Measurements from ENCODE around the gene SRCAP.

SRCAP gene

DNA sequence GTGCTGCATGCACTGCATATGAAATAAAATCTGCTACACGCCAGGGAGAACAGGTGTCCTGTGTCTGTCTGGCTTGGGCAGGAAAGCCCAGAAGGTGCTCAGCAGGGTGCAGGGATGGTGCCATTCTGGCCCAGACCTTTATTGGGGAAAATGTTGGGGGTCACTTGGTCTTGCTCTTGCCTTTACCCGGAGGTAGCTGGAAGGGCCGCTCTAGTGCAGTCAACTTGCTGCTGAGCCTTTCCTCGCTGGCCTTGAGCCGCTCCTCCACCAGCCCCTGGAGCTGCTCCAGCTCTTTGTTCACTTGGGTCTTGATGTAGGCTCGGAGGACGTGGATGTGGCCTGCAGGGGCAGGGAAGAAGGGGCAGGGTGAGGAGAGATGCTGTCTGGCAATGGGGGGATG, 58.3 kb downstream of the SRCAP start:
- DNase-seq (ENCODE audit: low spot score) = no peak

DNA sequence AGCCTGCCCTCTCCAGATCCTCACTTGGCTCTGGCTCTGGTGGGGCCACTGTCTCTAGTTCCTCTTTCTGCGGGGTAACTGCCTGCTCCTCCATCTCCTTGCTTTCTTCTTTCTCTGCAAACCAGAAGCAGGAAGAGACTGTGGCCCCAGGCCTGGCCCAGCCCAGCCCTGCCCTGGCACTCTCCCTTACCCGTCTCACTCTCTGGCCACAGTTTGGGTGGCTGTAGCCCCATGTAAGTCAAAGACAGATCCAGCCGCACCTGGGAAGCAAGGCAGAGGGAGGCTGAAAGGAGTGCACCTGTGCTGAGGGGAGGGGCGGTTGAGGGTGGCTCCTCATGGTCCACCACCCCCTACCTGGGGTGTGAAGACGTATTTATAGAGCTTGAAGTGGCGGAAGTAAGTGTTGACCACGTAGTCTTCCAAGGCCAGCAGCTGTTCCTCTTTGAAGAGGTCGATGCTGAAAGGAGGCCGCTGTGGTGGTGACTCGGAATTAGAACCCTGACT, 60.1 kb downstream of the SRCAP start:
- DNase-seq (ENCODE audit: low spot score) = peak; percentile 46

DNA sequence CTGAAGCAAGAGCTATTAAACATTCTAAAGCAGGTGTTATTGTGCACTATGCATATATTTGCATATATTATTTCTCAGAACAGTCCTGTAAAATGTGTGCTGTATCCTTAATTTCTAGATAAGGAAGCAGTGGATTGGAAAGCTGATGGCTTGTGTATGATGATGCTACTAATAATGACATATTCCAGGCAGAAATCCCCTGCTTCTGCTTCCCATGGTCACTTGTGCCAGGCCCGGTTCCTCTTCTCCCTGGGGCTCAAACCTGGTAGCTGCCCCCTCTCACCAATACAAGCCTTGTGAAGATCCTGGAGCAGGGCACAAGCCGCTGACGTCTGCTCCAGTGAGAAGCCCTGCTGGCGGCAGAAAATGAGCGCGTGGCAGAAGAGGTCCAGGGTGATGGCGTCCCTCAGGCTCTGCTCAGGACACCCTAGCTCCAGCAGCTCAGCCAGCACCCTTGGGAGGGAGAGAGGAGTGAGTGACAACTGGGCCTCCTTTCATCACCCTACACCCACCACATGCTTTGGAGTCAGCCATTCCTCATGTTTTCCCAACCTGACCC, 61.1 kb downstream of the SRCAP start:
- DNase-seq (ENCODE audit: low spot score) = no peak

DNA sequence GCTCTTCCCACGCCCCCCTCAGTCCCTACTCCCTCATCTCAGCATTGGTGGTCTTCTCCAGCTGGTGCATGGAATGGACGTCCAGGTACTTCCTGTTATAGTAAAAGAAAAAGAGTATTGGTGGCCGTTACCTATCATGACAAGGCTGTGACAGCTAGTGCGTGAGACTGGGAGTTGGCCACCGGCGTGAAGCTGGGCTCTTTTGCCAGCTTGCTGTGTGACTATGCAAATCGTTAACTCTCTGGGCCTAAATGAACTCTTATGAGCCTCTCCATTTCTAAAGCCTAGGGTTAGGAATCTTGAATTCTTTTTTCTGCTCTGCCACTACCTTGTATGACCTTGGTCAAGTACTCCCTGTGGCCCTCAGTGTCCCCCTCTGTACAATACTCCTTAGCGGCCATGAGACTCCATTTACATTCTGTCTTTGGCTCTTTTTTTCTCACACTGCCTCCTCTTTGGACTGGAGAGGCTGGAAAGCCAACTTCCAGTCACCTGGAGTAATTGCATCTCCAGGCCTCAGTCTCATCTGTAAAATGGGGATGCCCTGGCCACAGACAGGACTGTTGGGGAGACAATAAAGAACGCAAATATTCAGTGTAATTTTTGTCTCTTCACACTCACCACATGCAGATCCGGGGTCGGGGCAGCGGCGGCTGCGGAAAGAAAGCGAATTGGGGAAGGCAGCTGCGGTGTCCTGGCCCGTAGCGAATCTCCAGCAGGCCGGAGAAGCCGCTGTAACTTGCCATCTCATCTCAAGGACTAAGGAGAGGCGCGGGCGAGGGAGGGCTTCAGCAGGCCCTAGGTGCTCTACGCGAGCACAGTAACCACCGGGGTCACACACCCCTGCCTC, 61.8 kb downstream of the SRCAP start:
- DNase-seq (ENCODE audit: low spot score) = peak; percentile 61

DNA sequence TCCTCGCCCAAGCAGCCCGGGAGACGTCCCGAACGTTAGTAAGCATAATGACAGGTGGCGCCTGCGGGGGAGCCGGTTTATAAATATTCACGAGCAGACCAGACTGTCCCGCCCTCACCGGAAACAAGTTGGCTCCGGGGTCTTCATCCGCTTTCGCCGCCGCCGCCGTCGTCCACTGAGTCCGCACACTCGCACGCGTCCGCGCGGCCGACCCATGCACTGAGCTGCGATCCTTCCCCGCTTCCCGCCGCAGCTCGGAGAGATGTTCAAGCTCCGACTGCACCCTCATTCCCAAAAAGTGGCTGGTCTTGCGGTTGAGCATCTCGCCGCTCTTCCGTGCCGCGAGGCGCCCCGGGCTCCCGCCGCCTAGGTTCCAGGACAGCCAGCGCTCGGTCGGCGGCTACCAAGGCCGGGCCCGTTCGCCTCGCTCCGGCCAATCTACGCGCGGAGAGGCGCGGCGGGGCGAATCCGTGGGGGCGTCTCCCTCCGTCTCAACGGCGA, 62.5 kb downstream of the SRCAP start:
- peak; percentile 92 for DNase-seq (ENCODE audit: low spot score)

DNA sequence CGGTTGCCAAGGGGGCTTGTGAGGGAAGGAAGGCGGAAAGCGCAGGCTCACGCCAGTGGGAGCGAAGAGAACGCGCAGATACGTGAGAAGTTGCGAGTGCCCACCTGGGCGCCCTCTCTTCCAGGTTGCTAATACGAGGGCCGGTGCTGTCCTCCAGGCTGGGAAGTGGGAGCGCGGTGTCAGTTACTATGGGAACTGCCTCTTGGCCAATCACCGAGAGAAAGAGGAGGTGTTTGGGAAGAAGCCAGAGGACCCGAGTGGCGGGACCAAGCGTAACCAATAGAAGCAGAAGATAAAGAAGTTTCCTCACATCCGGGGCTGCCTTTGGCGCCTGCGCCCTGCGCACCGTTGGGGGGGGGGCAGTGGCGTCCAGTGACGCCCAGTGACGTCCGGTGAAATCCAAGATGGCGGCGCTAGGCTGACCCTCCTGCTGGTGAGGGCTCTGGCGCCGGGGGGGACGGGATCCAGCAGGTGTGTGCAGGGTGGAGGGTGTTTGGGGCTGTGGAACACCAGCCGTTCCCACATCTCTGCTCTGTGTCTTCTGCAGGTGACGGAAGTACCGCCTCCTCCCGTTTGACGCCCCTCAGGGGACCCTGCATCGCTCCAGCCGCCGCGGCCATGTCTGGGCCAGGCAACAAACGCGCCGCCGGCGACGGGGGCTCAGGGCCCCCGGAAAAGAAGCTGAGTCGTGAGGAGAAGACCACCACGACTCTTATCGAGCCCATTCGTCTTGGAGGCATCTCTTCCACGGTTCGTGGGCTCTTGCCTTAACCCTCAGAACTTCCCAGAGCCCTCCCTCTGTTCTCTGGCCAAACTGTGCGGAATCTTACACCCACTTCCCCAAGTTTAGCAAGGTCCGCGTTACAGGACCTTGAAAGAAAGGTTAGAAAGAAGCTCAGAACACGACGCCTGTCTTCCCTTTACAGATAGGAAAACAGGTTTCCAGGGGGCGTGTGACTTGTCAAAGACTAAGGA, 63.2 kb downstream of the SRCAP start, which contains the start of the genes CFAP119 and RNF40:
Gene CFAP119 (minus strand): TSS at position 135 of the 975 bp plus-strand sequence. CDS start 314 bp downstream, outside the sequence.
Gene RNF40 (plus strand): TSS at position 395 of the 975 bp plus-strand sequence. CDS start 224 bp downstream, at position 619.
- peak; percentile 96 for DNase-seq (ENCODE audit: low spot score)

DNA sequence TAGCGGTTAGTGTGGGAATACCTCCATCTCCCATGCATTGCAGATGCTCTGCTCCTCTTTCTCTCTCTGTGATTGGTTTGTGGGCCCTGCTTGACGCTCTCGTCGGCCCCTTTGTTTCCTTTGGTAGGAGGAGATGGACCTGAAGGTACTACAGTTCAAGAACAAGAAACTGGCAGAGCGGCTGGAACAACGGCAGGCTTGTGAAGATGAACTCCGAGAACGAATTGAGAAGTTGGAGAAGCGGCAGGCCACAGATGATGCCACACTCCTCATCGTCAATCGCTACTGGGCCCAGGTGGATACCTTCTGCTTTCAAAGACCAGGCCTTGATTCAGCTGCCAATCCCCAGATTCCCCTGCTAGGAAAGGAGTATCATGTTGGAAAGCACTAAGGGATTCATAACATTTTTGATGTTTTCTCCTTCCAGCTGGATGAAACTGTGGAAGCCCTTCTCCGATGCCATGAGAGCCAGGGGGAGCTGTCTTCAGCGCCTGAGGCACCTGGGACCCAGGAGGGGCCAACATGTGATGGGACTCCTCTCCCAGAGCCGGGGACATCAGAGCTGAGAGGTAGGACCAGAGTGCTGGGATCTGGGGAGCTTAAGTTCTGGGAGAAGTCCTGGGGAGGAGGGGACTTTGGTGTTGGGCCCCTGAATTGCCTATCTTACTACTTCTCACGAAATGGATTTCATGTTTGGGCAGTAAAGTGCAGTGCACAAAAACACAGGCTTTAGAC, 64.2 kb downstream of the SRCAP start:
- DNase-seq (ENCODE audit: low spot score) = no peak

DNA sequence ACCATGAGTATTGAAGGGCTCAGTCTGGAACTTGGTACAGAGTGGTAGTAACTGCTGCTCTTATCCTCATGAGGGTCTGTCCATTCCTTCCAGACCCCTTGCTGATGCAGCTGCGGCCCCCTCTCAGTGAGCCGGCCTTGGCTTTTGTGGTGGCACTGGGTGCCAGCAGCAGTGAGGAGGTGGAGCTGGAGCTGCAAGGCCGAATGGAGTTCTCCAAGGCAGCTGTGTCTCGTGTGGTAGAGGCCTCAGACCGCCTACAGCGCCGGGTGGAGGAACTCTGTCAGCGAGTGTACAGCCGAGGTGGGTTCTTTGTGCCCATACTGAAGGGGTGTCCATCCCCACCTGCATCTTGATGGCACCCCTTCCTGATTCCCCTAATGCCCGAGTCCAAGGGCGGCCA, 65.1 kb downstream of the SRCAP start:
- no peak for DNase-seq (ENCODE audit: low spot score)

DNA sequence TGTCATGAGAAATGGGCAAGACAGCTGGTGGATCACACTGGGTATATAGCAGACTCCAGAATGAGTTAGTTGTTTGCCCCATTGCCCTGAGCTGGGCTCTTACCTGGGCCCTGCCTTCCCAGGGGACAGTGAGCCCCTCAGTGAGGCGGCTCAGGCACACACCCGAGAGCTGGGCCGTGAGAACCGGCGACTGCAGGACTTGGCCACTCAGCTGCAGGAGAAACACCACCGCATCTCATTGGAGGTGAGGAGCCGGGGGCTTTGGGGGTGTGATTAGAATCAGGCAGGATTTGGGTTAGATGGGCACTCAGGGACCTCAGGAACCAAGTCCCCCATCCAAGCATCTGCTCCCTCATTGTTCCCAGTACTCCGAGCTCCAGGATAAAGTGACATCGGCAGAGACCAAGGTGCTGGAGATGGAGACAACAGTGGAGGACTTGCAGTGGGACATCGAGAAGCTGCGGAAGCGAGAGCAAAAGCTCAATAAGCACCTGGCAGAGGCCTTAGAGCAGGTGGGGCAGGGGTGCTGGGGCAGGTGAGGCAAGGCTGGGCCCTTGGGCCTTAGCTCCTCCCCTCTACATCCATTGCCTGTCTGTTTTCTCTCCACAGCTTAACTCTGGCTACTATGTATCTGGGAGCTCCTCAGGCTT, 66.0 kb downstream of the SRCAP start:
- DNase-seq (ENCODE audit: low spot score) = no peak

DNA sequence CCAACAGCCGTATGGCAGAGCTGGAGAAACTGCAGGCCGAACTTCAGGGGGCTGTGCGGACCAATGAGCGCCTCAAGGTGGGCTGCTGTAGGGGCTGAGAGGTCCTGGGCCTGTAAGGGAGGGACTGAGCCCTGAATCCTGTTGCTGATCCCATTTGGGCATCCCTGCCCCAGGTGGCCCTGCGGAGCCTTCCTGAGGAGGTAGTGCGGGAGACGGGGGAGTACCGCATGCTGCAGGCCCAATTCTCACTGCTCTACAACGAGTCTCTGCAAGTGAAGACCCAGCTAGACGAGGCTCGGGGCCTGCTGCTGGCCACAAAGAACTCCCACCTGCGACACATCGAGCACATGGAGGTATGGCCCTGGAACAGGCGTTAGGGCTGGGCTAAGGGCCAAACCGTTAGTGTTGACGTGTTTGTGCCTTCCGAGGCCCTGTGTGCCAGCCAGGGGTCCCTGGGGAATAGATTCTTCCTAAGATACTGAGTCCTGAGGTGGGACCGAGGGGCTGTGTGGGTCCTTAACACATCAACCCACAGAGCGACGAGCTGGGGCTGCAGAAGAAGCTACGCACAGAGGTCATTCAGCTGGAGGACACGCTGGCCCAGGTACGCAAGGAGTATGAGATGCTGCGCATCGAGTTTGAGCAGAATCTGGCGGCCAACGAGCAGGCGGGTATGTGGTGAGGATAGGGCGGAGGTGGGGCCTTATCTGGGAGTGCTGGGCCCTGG, 67.4 kb downstream of the SRCAP start:
- no peak for DNase-seq (ENCODE audit: low spot score)

DNA sequence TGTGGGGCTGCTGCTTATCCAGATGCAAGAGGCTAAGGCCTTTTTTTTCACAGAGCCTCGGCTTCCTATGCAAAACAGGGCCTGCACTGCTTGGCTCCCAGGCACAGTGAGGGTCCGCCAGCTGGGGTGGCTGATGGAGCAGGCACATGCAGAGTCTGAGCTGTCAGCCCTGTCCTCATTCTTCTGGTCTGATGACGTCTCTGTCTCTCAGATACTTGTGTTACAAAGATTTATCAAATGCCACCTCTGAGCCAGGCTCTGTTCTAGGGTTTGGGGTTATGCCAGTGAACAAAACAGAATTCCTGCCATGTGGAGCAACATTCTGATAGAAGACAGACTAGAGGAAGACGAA, 67.9 kb downstream of the SRCAP start:
- no peak for DNase-seq (ENCODE audit: low spot score)

DNA sequence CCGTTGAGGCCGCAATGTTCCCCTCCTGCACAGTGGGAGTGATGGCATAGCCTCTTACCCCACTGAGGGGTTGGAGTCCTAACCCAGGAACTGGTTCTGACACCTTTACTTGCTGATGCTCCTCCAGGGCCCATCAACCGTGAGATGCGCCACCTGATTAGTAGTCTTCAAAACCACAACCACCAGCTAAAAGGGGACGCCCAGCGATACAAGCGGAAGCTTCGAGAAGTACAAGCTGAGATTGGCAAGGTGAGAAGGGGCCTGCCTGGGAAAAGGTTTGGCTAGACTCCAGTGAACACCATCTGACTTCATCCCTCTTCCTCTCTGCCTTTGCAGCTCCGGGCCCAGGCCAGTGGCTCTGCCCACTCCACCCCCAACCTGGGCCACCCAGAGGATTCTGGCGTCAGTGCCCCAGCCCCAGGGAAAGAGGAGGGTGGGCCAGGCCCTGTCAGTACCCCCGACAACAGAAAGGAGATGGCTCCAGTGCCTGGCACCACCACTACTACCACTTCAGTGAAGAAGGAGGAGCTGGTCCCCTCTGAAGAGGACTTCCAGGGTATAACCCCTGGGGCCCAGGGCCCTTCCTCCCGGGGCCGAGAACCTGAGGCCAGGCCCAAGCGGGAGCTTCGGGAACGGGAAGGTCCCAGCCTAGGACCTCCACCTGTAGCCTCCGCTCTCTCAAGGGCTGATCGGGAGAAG, 68.9 kb downstream of the SRCAP start:
- no peak for DNase-seq (ENCODE audit: low spot score)

DNA sequence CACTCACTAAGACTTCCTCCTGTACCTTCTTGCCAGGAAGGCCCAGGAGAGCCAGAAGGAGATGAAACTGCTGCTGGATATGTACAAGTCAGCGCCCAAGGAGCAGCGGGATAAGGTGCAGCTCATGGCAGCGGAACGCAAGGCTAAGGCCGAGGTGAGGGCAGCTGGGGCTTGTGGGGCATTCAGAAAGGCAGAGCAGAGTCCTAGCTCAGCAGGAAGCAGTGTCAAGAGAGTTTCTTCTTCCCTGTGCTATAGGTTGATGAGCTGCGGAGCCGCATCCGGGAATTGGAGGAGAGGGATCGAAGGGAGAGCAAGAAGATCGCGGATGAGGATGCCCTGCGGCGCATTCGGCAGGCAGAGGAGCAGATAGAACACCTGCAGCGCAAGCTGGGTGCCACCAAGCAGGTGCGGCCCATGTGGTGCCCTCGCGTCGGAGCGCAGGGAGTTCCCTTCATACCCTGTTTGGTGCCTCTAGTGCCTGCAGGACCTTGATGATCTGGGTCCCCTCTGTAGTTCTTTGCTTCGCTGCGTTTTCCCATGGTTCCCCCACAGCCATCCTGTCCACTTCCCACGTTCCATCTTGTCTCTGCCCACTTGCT, 69.7 kb downstream of the SRCAP start:
- DNase-seq (ENCODE audit: low spot score) = no peak

DNA sequence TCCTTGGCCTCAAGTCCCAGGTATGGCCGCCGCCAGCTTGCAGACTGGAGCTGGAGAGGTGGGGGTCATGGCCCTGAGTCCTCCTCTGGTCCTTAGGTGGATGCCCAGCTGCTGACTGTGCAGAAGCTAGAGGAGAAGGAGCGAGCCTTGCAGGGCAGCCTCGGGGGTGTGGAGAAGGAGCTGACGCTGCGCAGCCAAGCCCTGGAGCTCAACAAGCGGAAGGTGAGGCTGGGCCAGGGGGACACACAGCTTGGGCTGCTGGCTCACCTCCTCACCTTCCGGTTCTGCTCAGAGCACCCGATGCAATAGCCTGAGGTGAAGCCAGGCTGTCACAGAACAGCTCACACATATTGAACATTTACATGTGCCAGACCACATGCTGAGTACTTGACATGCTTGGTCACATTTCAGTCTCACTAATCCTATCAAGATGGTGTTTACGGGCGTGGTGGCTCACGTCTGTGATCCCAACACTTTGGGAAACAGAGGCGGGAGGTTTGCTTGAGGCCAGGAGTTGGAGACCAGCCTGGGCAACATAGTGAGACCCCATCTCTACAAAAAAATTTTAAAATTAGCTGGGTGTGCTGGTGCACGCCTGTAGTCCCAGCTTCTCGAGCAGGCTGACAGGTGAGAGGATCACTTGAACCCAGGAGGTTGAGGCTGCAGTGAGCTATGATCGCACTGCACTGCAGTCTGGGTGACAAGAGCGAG, 70.6 kb downstream of the SRCAP start:
- DNase-seq (ENCODE audit: low spot score) = no peak

DNA sequence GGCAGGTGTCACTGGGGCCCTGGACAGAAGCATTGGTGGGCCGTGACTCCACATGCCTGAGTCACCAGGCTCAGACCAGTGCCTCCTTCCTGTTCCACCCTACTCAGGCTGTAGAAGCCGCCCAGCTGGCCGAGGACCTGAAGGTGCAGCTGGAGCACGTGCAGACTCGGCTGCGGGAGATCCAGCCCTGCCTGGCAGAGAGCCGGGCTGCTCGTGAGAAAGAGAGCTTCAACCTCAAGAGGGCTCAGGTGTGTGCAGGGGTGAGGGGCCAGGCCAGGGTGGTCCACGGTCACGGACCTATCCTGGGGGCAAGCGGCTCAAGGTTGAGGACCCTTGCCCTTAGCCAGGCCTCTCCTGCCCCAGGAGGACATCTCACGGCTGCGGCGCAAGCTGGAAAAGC, 72.8 kb downstream of the SRCAP start:
- DNase-seq (ENCODE audit: low spot score) = no peak

DNA sequence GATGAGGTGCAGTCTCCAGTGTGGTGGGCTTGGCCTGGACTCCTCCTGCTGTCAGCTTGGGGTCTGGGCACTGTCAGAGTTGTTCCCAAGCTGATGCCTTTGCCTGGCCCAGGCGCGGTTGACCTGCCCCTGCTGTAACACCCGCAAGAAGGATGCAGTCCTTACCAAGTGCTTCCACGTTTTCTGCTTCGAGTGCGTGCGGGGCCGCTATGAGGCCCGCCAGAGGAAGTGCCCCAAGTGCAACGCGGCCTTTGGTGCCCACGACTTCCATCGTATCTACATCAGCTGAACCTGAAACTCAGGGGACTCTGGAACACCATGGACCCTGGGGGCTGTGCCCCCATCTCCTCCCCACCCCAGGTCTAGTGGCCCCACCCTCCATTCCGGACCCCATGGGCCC, 74.9 kb downstream of the SRCAP start:
- no peak for DNase-seq (ENCODE audit: low spot score)

DNA sequence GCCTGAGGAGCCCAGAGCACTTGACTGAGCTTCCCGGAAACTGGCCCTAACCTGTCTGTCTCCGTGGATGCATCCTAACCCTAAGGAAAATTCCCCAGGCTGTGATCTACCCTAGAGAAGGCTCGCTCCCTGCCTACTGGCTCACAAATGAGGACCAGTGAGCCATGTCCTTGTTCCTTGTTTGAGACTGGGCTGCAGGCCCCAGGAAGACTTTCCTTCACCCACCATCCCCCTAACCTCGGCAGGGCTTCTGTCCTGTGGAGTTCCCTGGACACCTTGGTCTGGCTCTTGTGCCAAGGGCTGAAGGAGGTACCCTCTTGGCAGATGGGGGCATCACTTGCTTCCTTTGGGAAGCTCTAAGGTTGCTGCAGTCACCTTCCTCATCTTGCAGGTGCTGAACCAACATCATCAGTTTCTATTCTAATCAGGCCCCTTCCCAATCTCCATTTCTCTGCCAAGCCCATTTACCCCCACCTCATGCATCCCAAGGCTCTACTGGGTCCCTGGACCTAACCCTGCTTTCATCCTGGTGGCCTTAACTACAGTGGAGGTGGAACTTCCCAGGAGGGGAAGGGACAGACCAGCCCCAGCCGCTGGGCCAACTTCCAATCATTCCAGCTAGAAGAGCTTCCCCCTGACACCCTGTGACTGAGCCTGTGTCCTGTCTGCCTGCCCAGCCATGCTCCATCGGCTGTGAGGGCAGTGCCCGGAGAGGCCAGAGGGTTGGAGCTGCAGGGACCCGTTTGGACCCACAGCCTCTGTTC, 75.6 kb downstream of the SRCAP start:
- no peak for DNase-seq (ENCODE audit: low spot score)

DNA sequence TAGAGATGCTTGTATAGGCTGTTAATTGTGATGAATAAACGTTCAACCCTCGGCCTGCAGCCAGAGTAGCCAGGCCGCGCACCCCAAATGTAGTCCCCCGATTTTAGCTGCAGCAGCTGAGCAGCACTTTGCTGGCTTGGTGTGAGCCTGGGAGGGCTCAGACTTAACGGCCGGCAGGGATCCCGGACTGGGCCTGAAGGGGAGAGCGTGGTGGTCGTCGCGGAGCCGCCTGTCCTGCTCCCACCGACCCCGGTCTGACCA, 76.1 kb downstream of the SRCAP start:
- DNase-seq (ENCODE audit: low spot score) = no peak

Data from NAMALWA (cell line).